HG03342 (cell line): Measurements from ENCODE around the gene POU2F1.
"Not testable (repeated sequence)": the region's sequence is repeated elsewhere in the genome, so short reads cannot be mapped to it uniquely, and the experiment has no call there.

Experiments
- ATAC-seq: cut with Tn5 transposase; IDR thresholded peaks from one replicate; pipeline ENCODE4 v1.9.1; 2021; ENCODE audit warnings: mild to moderate bottlenecking, moderate library complexity; ENCODE audit not compliant: unreplicated experiment

The POU2F1 gene

DNA sequence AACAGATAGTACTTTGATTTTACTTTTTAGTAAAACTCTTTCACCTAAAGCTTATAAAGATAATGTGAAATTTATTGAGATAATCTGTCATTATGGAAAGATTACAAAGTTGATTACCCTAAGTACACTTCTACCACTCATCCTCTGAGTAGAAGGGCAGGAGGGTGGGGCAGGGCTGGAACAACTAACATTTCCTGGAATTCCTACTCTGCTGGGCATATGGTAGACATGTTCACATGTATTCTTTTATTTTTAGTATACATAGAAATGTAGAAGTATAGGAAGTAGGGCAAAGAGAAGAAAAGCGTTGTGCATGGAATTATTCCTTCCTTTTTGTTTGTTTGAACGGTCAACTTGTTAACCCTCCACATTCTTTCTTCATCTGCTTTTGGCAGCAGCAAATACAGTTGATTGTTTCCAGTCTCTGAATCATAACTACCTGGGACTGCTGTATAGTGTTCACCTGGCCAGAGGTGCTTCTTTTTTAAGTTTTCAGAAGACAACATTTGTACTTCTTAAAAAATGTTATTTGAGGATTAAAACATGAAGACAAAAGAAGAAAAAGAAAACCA lies 85.1 kb downstream of the POU2F1 start:
- no peak for ATAC-seq

DNA sequence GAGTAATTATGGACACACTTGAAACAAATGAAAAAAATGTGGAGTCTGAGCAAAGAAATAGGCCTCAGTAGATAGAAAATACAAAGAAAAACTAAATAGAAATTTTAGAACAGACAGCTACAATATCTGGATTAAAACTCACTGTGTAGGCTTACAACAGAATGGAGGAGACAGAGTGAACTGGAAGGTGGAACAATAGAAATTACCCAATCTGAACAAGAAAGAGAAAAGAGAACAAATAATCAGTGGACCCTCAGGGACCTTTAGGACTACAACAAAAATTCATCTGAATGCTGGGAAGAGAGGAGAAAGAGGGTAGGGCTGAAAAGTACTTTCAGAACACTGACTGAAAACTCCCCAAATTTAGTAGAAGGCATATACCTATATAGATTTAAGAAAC lies 90.0 kb downstream of the POU2F1 start:
- ATAC-seq: no peak

DNA sequence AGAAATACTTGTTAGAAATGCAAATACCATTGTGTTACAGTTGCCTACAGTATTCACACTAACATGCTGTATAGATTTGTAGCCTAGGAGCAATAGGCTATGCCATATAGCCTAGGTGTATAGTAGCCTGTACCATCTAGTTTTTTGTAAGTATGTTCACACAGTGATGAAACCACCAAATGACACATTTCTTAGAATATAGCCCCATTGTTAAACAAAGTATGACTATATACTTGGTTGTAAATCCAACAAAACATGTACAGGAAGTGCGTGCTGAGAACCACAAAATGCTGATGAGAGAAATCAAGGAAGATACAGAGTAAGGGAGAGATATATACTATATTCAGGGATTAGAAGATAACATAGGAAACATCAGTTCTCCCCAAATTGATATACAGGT lies 92.2 kb downstream of the POU2F1 start:
- no peak for ATAC-seq

DNA sequence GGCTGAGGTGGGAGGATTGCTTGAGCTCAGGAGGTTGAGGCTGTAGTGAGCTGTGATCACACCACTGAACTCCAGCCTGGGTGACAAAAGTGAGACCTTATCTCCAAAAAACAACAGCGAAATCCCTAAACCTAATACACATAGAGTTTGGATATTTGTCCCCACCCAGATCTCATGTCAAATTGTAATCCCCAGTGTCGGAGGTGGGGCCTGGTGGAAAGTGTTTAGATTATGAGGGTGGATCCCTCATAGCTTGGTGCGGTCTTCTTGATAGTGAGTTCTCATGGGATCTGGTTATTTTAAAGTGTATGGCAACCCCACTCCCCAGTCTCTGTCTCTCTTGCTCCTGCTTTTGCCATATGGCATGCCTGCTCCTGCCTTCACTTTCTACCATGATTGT lies 94.0 kb downstream of the POU2F1 start:
- no peak for ATAC-seq

DNA sequence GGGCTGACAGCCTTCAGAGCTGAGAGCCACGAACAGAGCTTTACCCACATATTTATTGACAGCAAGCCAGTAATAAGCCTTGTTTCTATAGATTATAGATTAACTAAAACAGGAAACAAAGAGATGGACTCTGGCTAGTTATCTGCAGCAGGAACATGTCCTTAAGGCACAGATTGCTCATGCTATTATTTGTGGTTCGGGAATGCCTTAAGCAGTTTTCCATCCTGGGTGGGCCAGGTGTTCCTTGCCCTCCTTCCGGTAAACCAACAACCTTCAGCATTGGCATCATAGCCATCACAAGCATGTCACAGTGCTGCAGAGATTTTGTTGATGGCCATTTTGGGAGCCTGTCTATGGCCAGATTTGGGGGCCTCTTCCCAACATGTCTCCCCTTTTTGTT lies 96.8 kb downstream of the POU2F1 start:
- ATAC-seq: no peak

DNA sequence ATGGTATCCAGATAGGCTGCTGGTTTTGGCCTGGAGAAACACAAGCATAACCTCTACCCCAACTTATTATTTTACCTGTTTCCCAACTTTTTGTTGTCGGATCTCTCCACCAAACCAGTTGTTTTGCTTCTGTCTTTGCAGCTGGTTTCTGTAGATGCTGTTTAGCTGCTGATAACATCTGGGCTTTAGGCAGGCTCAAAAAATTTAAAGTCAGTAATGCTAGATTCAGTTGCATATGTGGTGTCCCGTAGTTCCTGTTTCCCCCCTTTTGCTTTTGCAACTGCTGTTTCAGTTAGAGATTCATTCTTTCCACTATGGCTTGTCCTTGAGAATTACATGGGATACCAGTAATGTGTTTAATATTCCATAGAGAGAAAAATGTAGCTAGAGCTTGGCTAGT lies 98.5 kb downstream of the POU2F1 start:
- ATAC-seq: not testable (repeated sequence)

DNA sequence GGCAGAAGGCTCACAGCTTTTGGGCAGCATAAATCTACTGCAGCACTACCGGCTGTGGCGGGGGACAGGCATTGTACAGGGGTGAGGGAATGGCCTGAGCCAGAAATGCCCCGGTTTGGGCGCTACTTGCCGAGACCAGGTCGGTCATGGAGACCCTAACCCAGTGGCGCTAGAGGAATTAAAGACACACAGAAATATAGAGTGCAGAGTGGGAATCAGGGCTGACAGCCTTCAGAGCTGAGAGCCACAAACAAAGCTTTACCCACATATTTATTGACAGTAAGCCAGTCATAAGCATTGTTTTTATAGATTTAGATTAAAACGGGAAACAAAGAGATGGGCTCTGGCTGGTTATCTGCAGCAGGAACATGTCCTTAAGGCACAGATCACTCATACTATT lies 101.8 kb downstream of the POU2F1 start:
- no peak for ATAC-seq

DNA sequence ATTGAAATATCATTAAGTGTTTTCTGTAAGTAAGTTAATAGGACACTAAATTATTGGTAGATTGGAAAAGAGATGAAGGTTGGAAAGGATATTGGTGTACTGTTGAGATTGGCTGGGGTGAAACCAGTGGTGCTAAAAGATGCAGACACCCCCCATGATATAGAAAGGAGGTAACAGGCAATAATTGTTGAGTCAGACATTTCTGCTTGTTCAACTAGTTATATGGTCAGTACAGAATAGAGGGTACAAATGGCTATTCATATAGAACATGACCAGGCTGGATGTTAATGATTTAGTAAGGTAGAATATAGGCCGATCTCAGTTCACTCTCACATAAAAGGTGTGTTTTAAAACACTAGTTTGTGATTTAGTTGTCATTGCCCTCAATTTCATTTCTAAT lies 104.5 kb downstream of the POU2F1 start:
- ATAC-seq: no peak

DNA sequence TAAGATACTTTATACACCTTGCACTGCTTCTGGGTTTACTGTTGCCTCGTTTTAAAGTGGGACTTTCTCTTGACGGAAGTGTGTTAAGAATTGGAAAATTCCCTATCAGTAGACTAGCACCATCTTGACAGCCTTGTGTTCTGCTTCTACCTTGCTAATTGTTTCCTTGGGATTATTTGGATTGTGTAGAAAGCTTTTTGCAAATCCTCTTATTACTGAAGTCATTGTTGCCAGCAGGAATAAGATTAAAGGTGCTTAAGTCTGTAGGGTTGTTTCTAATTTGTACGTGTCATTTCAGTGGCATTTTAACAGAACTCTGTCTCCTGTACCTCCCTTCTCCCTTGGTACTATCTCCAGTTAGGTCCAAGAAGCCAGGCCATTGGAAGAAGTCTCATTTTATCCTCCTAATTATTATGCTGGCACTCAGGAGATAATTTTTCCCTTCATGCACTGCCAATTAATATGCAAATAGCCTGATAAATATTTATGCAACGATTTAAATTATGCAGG lies 107.7 kb downstream of the POU2F1 start:
- peak; percentile 6 for ATAC-seq

DNA sequence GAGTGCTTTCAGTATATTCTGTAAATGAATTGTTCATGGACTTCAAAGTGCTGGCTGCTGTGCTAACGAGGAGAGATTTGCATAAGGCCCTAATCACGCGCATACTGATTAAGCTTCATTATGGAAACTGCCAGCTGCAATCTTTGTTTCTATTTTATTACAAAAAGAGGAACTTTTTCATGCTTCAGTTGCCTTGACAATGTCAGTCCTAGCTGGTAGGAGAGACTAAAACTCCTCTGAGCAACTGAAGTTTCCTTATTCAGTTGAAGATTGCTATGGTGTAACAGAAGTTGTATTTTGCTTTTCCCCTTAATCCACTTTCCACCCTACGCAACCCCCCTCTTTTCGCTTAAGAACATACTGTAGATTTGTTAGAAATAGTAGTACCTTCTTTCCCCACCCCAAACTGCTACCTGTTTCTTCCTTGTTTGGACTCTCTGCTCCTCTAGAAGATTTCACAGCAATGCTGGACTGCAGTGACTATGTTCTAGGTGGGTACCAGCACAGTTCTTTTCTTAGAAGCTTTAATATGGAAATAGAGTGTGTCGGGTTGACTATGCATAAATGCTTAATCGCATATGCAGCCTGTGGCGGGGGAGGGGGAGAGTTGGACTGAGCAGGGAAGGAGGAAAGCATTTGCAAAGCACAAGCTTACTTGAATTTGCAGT lies 108.3 kb downstream of the POU2F1 start:
- peak; percentile 65 for ATAC-seq

DNA sequence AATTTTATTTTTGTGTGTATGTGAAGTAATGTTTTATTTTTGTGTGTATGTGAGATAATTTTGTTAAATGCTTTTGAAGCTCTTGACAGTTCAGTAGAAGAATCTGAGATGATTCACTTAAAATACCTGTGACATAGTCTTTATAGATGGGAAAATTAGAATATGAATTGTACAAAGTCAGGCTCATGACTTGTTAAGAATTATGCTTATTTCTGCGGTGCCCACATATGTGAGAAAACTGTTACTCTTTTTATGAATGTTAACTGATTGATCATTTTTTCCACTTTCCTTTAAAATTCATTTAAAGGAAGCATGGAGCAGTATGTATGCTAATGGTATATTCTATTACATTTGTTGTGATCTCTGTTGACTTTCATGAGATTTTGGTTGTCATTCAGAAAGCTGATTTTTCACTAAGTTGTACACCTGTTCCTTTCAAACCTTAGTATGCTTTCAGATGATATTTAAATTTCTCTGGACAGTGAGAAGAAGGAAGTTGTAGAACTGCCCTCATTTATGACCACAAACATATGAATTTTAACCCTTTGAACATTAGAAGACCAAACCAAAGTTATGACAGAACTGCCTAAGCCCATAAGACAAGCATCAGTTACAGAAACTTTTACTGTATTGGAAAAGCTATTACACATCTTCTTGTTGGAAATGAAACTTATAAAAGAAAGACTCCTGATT lies 110.1 kb downstream of the POU2F1 start:
- peak; percentile 29 for ATAC-seq

DNA sequence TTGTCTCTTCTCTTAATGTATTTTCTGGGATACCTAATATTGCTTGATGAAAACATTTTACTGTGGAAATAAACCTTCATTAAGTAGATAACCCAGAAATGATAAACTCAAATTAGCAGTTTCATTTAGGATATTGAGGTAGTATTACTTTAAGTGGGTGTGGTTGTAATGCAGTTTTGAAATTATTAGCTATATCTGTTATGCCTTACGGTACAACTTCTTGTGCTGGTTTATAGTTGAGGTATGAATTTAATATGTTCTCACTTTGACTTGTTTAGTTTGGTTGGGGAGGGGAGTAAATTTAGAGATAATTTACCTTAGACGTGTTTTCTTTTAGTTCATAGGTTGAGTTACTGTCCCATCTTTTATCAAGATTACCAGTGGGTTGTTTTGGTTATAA lies 111.0 kb downstream of the POU2F1 start:
- ATAC-seq: no peak

DNA sequence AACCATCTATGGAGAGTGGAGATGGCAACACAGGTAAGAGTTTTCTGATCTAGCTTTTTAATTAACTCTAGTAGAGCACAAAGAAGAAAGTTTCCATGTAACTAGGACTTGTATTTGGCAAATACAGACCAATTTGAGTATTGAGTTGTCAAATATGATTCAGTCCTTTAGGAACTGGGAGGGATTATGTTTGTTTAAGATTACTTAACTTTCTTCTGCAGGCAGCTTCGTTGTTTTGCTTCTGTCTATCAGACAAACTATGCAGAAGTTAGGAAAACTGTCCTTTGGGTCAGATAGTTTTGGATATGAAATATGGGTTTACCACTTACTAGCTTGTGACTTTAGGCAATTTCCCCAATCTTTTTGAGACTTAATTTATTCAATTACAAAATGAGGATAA lies 111.8 kb downstream of the POU2F1 start:
- no peak for ATAC-seq

DNA sequence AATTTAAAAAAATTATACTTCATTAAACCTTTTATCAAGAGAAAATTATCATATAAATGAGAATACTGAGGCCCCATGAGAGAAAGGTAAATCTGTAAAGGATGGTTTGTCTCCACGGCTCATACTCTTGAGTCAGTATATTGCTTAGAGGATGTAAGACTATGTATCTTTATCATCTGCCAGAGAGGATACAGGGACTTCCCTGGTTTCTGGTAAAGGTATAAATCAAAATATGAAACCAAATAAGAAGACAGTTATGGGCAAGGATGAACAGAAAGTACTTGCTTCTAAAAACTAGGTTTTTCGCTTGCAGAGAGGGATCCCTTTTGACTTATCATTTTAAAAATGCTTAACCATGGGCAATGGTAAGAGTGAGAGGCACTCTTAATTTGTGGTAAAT lies 112.4 kb downstream of the POU2F1 start:
- no peak for ATAC-seq

DNA sequence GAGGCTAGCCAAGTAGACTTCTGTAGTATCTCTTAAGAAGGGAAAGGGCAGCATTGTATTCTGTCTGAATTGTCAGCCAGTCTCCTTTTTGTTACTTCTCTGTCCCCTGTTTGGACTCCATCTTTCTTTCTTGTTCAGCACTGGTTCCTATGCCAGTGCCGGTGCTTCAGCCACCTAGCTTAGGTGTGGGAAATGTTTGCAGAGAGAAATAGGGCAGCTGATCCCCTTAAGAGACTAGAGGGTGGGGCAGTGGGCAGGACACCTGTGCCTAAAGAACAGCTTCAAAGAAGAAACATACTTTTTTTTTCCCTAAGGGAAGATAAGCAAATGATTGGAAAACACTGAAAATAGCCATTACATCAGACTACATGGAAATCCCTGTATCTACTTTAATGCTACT lies 113.0 kb downstream of the POU2F1 start:
- no peak for ATAC-seq

DNA sequence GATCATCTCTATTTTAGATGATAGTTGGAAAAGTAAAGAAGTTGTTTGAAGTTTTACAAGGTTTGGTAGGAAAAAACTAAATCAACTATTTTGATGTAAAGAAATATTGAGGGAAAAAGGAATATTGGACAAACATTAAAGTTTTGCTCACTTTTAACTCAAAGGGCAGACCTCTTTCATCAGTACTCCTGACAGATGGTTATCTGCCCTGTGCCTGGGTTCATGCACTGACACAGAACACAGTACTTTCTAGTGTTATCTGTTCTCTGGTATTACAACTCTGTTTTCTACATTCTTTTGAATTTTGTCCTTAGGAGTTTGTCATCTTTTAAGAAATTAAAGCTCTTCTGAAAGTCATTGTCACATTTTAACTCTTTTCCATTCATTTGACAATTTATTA lies 118.7 kb downstream of the POU2F1 start:
- ATAC-seq: no peak

DNA sequence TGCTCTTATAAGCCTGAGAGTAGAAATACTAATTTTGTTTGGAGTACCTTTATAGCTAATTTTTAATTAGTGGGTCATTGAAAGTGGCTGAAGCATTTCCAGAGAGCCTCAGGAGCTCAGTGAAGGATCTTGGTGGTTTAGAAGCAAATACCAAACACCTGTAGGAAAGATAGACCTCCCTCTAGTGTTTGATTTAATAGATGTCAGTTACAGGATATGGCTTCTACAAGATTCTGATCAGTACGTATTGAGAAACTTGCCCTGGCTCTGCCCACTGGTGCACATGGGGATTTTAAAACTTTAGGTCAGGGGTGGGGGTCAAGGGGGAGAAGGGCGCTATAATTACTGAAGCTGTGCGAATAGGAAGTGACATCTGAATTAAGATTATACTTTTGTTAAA lies 122.2 kb downstream of the POU2F1 start:
- ATAC-seq: peak; percentile 71

DNA sequence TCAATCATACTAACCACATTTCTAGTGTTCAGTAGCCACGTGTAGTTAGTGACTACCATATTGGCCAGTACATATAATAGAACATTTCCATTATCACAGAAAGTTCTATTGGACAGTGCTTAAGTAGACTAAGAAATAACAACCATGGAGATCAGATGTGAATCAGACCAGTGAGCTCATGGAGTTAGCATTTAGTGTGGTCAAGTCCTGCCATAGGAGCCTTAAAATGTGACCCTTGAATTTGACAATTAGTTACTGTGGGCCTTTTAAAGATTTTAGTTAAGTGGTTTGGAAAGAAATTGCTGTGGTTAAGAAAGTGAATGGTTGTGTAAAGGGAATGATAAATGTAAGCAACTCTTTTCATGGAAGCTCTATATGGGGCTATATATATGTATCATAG lies 123.4 kb downstream of the POU2F1 start:
- ATAC-seq: no peak

DNA sequence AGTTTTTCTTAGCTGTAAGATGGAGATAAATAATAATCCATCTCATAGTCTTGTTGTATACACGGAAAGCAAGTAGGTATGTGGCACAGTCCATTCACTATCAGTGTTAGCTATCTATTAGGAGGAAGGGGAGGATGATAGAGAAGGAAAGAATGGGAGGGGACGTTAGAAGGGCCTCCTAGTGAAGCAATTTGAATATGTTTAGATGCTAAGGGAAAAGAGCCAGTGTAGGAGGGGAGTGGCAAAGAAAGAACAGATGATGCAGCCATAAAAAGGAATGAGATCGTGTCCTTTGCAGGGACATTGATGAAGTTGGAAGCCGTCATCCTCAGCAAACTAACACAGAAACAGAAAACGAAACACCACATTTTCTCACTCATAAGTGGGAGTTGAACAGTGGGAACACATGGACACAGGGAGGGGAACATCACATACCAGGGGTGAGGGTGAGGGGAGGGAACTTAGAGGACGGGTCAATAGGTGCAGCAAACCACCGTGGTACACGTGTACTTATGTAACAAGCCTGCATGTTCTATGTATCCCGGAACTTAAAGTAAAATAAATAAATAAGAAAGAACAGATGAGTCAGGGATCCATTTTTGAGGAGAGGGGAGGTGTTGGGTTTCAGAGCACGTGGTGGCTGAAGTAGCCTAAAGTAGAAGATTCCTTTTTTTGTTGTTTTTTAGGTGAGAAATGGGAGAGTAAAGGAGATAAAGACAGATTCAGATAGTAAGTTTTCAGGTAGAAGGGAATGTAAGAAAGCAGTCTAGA lies 124.1 kb downstream of the POU2F1 start:
- no peak for ATAC-seq

DNA sequence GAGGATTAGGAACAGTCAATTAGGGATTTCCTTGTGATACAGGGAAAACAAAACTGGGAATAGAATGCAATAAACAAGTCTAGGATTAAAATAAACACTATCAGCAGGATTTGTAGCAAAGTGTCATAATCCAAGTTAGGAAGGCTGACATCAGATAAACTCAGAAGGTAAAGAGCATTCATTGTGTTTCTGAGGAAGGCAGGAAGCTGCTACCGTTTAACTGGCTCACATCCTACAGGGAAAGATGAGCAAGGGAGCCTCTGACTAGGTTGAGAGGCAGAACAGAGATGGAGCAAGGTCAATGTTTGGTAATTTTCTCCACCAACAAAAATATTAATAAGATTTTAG lies 124.7 kb downstream of the POU2F1 start:
- ATAC-seq: no peak

DNA sequence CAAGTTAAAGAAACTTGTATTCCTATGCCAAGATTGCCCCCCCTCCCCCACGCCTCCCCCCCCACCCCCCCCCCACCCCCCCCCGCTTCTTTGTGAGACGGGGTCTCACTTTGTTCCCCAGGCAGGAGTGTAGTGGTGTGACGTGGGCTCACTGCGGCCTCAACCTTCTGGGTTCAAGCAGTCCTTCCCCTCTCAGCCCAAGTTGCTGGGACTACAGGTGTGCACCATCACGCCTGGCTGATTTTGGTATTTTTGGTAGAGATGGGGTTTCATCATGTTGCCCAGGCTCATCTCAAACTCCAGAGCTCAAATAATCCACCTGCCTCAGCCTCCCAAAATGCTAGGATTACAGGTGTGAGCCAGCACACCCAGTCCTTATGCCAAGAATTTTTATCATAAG lies 136.6 kb downstream of the POU2F1 start:
- ATAC-seq: no peak

DNA sequence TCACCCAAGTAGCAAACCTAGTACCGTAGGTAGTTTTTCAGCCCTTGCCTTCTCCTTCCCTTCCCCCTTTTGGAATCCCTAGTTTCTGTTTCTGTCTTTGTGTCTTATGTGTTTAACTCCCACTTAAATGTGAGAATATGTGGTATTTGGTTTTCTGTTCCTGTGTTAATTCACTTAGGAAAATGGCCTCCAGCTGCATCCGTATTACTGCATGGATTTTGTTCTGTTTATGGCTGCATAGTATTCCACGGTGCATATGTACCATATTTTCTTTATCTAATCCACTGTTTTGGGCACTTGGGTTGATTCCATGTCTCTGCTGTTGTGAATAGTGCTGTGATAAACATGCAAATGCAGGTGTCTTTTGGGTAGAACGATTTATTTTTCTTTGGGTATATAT lies 138.6 kb downstream of the POU2F1 start:
- ATAC-seq: no peak
